ENCODE data around the gene PLA2G3. TPM values are rescaled to one million over a fixed set of nuclear protein-coding genes. Genes with fewer than 3 reads are reported as not detected.
"Not testable (repeated sequence)": the region's sequence is repeated elsewhere in the genome, so short reads cannot be mapped to it uniquely, and the experiment has no call there.

PLA2G3 gene
- total RNA-seq, 1 donor from 2014 or later: not detected

DNA sequence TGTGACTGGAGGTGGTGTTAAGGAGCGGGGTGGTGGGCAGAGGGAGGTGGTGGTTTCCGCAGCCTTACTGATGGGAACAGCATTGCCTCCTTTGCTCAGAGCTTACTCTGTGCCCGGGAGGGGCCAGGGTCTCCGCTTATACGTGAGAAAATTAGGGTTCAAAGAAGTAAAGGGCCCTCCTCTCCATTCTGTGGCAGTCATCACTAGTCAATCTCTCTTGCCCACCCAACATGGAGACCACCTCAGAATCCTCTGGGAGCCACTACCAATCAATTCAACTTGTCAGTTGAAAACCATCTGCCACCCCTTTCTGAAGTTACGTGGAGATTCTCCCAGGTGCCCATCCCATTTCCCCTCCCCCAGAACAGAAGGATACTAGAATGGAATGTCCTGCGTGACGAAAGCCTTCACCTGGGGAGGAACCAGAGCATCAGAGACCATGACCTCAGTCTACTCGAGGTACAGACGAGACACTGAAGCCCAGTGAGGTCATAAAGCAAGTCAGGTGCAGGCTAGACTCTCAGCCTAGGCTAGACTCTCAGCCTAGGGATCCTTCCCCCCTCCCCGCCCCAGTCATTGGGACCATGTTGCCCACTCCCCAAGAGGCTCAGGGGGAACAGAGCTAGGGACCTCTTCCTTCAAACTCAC, 34.9 kb downstream of the PLA2G3 start:
- intact Hi-C loops (cut with DNase I): loop anchor here (5.0 to 10.0 kb wide), 3 partner anchors 127 to 169 kb away; no protein-coding TSS in a partner anchor
- DNase-seq (ENCODE audit: low spot score): no peak

DNA sequence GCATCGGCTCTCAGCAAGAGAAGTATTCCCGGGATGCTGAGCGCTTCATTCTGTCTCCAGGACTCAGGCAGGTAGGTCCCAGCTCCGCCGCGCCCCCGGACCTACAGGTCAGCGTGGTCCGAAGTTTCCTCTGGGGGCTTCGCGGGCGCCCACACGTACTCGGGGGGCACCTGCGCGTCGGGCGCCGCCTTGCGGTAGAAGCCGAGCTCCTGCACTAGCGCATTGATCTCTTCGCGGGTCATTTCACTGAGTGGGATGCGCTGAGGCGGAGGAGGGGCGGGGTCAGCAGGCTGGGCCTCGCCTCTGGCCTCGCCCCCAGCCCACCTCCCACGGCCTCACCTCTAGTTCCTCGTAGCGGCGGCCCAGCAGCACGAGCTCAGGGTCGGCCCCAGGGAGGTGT, 35.4 kb downstream of the PLA2G3 start:
- intact Hi-C loops (cut with DNase I): loop anchor here (5.0 to 10.0 kb wide), 3 partner anchors 127 to 170 kb away; no protein-coding TSS in a partner anchor

DNA sequence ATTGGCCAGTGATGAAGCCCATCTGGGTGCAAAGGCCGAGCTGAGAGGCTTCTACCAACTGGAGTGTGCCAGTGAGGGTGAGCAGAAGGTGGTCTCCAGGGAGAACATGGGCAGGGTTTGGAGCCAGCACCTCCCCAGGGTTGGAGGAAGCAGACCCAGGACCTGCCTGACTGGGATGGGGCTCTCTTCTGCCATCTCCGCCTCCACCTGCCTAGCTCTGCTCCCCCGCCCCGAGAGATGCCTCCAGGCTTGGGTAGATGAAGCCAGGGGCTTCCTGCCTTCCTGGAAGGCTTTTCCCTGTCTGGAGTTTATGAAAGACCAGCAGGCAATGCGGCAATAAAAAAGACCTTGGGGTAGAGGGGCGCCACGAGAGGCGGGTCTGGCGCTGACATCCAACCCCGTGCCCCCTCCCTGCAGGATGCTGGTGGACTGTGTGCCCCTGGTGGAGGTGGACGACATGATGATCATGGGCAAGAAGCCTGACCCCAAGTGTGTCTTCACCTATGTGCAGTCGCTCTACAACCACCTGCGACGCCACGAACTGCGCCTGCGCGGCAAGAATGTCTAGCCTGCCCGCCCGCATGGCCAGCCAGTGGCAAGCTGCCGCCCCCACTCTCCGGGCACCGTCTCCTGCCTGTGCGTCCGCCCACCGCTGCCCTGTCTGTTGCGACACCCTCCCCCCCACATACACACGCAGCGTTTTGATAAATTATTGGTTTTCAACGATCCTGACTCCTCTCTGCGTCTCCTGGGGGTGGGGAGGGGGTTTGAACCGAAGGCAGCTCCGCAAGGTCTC, 36.2 kb downstream of the PLA2G3 start:
- no peak for DNase-seq (ENCODE audit: low spot score)
- intact Hi-C loops (cut with DNase I): loop anchor here (10.0 kb wide), 1 partner anchor 171 kb away; no protein-coding TSS in a partner anchor

More for the DNA sequence above, 35.4 kb downstream of the PLA2G3 start:
- no peak for DNase-seq (ENCODE audit: low spot score)

DNA sequence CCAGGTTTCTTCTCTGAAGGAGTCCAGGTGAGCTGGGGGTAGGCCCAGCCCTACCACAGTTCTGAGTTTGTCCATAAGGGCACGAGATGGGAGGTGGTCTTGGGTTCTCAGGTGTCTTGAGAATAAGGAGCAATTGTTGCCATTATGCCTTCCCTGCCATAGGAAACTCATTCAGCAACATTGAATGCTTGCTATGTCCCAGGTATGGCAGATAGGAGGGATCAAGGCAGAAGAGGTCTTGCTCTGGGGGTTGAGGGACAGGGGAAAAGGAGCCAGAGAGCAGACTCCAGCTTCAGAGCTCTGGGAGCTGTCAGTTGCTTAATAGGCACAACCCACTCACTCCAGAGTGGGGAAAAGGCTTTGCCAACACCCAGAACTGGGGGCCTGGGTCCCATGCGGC, 37.2 kb downstream of the PLA2G3 start:
- intact Hi-C loops (cut with DNase I): loop anchor here (10.0 kb wide), 1 partner anchor 172 kb away; no protein-coding TSS in a partner anchor
- DNase-seq (ENCODE audit: low spot score): no peak

DNA sequence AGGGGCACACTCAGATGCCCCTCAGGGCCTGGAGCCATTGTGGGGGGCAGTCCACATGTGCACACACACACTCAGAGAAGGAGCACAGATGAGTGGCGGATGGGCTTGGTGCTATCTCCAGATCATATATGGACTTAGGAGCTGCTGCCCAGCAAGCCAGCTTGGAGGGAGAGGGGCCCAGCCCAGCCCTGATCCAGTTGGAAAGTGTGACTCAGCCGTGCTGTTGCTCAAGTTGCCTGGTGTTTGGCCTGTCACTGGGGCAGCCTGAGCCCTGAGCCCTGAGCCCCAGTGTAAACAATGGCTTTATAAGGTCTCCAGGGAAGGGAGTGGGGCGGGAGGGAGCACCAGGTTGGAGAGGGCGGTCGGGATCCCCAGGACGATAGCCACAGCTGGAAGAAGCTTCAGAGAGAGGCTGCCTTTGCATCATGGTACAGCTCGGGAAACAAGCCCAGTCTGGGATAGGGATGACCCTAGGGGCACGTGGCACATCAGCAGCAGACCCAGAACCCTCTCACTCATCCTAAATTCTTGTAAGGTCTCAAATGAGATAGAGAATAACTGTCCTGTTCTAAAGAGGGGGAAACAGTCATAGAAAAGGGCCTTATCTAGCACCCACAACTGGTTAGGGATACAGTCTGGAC, 37.7 kb downstream of the PLA2G3 start:
- DNase-seq (ENCODE audit: low spot score): peak; percentile 74
- intact Hi-C loops (cut with DNase I): loop anchor here (10.0 kb wide), 1 partner anchor 172 kb away; no protein-coding TSS in a partner anchor

DNA sequence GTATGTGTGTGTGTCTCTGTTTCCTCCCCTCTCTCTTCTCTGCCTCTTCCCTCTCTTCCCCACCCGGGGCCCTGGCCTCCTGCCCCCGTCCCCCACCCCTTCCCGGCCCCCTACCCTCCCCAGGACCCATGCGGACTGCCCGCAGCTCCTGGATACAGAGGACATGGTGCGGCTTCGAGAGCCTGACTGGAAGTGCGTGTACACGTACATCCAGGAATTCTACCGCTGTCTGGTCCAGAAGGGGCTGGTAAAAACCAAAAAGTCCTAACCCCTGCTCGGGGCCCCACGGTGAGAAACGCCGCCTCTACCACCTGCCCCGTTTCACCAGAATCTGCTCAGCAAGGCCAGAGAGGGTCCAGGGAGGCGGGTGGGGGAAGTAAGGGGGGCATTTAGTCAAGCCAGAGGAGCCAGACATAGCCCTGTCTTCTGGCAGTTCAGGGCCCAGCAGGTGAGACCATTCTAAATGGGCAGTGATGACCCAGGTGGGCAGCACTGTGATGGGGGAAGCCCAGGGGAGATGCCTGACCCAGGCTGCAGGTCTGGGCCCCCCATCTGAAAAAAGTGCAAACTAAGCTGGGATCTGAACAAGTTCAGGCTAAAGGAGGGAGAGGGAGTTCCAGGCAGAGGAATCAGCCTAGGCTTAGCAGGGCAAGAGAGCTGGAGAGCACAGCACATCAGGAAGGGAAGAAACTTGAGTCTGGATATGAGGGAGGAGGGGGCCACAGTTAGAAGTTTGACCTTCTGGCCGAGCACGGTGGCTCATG, 39.4 kb downstream of the PLA2G3 start:
- no peak for DNase-seq (ENCODE audit: low spot score)
- intact Hi-C loops (cut with DNase I): loop anchor here (10.0 kb wide), 1 partner anchor 174 kb away; no protein-coding TSS in a partner anchor

DNA sequence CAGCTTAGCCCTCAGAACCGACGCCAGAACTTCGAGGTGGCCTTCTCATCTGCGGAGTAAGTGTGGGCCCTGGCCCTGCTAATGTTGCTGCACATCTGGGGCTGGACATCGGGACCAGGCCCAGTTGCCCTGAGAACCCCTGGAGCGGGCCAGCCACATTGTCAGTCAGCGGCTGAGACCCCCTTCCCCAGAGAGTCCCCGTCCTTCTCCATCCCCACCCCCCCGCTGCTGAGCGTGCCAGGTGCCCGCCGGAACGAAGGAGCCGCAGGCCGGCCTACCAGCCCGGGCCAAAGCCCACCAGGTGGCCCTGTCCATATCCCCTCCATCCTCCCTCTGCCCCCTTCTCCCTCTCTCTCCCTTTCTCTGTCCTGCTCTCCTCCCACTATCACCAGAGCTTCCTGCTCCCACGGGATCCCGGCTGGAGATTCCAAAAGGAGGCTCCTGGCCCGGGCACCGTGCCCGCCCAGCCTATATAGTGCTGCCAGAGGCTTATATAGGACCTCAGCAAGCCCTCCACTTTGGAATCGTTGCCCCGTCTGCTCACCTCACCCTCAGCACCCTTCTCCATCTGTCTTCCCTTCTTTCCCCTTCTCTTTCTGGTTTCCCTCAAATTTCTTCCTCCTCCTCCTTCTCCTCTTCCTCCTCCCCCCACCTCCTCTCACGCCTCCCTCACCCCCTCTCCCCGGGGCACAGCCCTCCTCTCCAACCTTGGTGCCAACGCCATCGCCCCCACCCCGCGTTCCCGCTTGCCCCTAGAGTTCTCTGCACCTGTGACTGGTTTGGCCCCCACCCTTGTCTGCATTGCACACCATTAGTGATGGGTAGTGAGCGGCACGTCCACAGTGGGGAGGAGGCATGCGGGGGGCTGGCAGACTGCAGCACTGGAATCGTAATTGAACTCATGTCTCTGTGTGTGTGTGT, 40.2 kb downstream of the PLA2G3 start:
- intact Hi-C loops (cut with DNase I): loop anchor here (10.0 kb wide), 1 partner anchor 175 kb away; no protein-coding TSS in a partner anchor
- no peak for DNase-seq (ENCODE audit: low spot score)

DNA sequence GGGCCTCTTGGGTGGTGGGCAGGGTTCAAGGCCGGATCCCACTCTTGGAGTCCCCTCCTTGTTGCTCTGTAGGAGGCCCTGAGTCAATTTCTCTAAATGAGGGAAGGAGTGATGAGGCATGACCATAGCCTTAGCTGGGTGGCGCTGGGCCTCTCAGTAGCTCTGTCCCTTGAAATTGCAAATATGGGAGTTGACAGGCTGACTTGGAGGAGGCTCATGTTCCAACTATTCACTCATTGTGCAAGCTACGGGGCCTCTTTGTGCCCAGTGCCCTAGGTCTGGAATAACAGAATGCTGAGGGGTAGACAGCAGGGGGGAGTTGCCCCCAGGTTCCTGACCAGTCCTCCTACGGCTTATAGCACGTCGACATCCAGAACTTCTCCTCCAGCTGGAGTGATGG, 40.9 kb downstream of the PLA2G3 start:
- DNase-seq (ENCODE audit: low spot score): no peak
- intact Hi-C loops (cut with DNase I): no loop called here

DNA sequence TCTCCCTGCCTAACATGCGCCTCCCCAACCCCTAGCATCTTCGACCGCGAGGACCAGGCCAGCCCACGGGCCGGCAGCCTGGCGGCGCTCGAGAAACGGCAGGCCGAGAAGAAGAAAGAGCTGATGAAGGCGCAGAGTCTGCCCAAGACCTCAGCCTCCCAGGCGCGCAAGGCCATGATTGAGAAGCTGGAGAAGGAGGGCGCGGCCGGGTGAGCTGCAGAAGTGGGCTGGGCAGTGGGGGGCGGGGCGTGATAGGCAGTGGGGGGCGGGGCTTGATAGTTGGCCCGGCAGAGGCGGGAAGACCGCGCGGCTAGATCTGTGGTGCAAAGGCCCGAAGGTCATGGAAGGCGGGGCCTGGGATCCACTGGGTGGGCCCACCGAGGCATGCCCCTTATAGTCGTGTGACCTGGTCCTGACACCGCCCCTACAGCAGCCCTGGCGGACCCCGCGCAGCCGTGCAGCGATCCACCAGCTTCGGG, 41.6 kb downstream of the PLA2G3 start:
- intact Hi-C loops (cut with DNase I): no loop called here
- no peak for DNase-seq (ENCODE audit: low spot score)

DNA sequence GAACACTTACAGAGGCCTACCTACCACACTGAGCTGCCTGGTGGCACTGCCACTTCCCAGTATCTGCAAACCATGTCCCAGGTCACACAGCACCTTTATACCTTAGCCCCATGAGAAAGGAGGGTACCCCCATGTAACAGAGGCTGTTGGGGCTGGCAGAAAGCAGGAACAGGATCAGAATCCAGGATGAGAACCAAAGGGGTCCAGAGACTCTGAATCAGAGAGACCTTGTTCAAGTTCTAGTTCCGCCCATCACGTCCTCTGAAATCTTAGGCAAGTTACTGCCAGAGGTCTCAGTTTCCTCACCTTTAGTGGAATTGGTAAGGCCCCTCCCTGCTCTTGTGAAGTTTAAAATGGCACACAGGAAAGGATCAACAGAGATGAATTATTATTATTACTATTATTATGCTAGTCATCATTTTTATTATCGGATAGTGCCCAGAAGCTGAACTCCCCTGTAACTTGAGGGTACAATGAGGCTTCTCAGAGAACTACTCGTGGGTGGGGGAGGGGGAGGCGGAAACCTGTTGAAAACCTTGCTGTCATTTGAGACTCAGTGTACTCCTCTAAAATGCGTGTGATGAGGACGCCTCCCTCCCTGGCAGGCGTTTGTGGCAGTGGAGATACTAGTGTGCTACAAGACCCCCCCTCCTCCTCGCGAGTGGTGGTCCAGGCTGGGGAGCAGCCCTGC, 42.2 kb downstream of the PLA2G3 start:
- intact Hi-C loops (cut with DNase I): no loop called here
- DNase-seq (ENCODE audit: low spot score): no peak

DNA sequence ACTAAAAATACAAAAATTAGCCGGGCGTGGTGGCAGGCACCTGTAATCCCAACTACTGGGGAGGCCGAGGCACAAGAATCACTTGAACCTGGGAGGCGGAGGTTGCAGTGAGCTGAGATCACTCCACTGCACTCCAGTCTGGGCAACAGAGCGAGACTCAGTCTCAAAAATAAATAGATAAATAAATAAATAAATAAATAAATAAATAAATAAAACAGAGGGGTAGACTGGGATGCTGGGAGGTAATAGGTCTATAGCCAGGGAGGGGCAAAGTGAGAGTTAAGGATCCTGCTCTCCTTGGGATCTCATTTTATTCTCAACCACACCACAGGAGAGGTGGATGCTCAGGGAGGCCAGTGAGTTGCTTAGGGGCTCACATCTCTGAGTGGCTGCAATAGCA, 42.8 kb downstream of the PLA2G3 start:
- intact Hi-C loops (cut with DNase I); DNase-seq (ENCODE audit: low spot score): not testable (repeated sequence)

DNA sequence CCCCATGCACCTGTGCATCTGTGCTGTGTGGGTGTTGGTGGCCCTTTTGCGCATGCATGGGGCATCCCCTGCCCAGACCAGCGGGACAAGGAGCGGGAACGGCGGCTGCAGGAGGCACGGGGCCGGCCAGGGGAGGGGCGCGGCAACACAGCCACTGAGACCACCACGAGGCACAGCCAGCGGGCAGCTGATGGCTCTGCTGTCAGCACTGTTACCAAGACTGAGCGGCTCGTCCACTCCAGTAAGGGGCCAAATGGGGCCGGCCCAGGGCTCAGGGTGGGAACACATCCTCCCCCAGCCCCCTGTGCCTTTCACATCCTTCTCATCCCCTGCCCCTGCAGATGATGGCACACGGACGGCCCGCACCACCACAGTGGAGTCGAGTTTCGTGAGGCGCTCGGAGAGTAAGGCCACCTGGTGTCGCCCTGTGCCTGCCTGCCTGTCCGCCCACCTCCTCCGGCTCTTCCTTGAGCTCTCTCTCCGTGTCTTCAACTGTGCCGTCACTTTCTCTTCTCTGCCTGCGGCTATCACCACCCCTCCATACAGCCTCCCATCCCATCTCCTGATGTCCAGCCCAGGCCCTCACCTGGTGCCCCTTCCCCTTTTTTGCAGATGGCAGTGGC, 43.5 kb downstream of the PLA2G3 start:
- no peak for DNase-seq (ENCODE audit: low spot score)
- intact Hi-C loops (cut with DNase I): no loop called here

DNA sequence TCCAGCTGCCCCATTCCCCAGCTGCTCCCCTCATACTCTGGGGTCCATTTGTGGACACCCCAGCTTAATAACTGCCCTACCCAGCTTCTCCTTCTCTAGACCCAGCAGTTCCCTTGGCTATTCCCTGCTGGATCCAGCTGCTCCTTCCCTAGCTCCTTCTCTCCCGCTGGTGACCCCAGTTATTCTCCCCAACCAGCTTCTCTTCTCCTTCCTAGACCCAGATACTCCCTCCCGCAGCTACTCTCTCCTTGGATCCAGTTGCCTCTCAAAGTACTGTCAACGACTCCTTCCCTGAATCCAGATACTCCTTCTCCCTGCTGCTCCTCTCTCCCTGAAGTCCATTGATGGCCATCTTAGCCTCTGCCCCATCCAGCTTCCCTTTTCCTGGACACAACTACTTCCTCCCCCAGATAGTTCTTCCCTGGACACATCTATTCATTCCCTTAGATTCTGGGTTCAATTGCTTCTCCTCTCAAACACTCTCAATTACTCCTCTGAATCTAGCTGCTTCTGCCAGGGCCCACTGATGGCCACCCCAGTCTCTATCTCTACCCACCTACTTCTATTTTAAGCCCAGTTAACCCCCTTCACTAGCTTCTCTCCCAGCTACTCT, 44.6 kb downstream of the PLA2G3 start:
- intact Hi-C loops (cut with DNase I): no loop called here

DNA sequence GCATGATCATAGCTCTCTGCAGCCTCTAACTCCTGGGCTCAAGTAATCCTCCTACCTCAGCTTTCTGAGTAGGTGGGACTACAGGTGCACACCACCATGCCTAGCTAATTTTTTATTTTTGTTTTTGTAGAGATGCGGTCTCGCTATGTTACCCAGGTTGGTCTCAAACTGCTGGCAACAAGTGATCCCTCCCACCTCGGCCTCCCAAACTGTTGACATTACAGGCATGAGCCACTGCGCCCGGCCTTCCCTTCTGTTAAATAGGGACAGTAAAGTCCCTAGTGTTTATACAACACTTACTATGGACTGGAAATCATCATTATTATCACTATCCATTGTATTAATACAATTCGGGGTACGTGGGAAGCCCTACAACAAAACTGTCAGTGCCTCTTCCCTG, 45.6 kb downstream of the PLA2G3 start:
- DNase-seq (ENCODE audit: low spot score): no peak
- intact Hi-C loops (cut with DNase I): no loop called here

More for the DNA sequence above, 44.6 kb downstream of the PLA2G3 start:
- no peak for DNase-seq (ENCODE audit: low spot score)

DNA sequence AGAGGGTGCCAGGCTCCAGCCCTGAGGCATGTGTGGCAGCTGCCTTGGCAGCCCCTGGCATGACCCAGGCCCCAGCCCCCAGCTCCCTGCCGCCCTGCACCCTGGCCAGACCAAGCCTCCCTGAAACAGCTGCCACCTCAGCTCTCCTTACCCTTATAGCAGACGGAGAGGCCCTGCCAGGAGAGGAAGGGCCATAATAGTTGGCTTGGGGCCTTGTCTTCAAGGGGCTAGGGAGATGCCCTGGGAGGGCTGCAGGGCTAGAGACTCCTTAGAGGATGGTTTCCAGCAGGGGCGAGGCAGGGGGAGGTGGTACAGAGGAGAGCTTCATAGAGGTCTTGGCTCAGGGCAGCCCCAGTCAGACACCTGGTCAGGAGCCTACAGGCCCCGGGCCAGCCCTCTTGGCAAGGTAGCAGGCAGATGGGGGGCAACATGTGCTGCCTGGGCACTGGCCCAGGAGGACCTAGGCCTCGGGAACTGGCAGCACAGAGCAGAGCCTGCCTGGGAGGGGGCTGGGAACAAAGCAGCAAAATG, 46.2 kb downstream of the PLA2G3 start:
- intact Hi-C loops (cut with DNase I): no loop called here
- no peak for DNase-seq (ENCODE audit: low spot score)

DNA sequence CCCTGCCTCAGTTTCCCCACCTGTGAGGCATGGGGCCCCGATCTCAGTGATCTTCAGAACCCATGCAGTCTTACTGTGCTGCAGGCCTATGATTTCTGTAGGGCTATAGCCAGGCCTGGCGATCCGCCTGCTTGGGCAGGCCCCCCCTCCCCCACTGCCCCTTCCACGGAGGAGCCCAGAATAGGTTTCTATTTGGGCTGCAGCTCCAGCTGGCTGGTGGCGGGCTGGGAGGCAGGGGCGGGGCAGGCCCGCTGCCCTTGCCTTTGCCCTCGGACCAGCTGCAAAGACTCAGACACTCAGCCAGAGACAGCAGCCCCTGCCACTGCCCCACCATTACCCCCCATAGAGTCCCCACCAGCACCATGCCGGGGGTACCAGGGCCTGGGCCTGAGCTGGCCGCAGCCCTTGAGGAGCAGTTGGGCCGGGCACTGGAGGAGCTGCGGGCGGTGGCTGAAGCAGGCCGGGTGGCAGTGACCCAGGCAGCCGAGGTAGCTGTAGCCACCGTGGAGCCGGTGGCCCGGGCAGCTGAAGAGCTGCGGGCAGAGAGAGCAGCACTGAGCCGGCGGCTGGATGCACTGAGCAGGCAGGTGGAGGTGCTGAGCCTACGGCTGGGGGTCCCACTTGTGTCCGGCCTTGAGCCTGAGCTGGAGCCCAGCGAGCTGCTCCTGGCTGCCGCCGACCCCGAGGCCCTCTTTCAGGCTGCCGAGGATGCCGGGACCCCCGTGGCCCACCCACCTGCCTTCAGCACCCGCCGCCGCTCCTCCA, 47.0 kb downstream of the PLA2G3 start:
- peak; percentile 90 for DNase-seq (ENCODE audit: low spot score)
- intact Hi-C loops (cut with DNase I): no loop called here
